ENCODE measurements around the gene CCDC188.

CCDC188 gene

GRCh38 chr22:20106849-20107237 lies 44.0 kb downstream of the CCDC188 start:
- Histone ChIP-seq H3K36me3 (ENCODE audit: control insufficient read depth, insufficient read depth, low read length) (peaks cover 94% of the 10 kb centered on the region), H3K27me3 (ENCODE audit: control insufficient read depth, insufficient read depth, low read length) (no peaks in the 10 kb centered on the region), H3K4me3 (ENCODE audit: low read depth, low read length) (no peak overlapping the region), H3K9ac (ENCODE audit: low read depth, low read length) (no peak overlapping the region), H3K9me3 (ENCODE audit: control insufficient read depth, insufficient read depth, low read length) (no peaks in the 10 kb centered on the region), H3K4me1 (ENCODE audit: control insufficient read depth, insufficient read depth, low read length) (no peaks in the 10 kb centered on the region), H3K27ac (ENCODE audit: low read depth, low read length) (no peak overlapping the region)

GRCh38 chr22:20106205-20106848 lies 44.5 kb downstream of the CCDC188 start:
- no peaks in the 10 kb centered on the region for H3K27me3 ChIP-seq (ENCODE audit: control insufficient read depth, insufficient read depth, low read length)
- H3K9ac ChIP-seq (ENCODE audit: low read depth, low read length): no peak overlapping the region
- no peak overlapping the region for H3K4me3 ChIP-seq (ENCODE audit: low read depth, low read length)
- no peaks in the 10 kb centered on the region for H3K9me3 ChIP-seq (ENCODE audit: control insufficient read depth, insufficient read depth, low read length)
- peaks cover 95% of the 10 kb centered on the region for H3K36me3 ChIP-seq (ENCODE audit: control insufficient read depth, insufficient read depth, low read length)
- H3K4me1 ChIP-seq (ENCODE audit: control insufficient read depth, insufficient read depth, low read length): no peaks in the 10 kb centered on the region
- no peak overlapping the region for H3K27ac ChIP-seq (ENCODE audit: low read depth, low read length)

GRCh38 chr22:20105456-20106204 lies 45.2 kb downstream of the CCDC188 start:
- Histone ChIP-seq H3K9ac (ENCODE audit: low read depth, low read length) (no peak overlapping the region), H3K36me3 (ENCODE audit: control insufficient read depth, insufficient read depth, low read length) (peaks cover 94% of the 10 kb centered on the region), H3K27ac (ENCODE audit: low read depth, low read length) (no peak overlapping the region), H3K4me3 (ENCODE audit: low read depth, low read length) (no peak overlapping the region), H3K4me1 (ENCODE audit: control insufficient read depth, insufficient read depth, low read length) (peaks cover 1% of the 10 kb centered on the region; the same call in 1 of the 2 replicates), H3K27me3 (ENCODE audit: control insufficient read depth, insufficient read depth, low read length) (no peaks in the 10 kb centered on the region), H3K9me3 (ENCODE audit: control insufficient read depth, insufficient read depth, low read length) (no peaks in the 10 kb centered on the region)

GRCh38 chr22:20102203-20102780 lies 48.6 kb downstream of the CCDC188 start:
- peaks cover 6% of the 10 kb centered on the region; the same call in 1 of the 2 replicates for H3K4me1 ChIP-seq (ENCODE audit: control insufficient read depth, insufficient read depth, low read length)
- no peaks in the 10 kb centered on the region for H3K9me3 ChIP-seq (ENCODE audit: control insufficient read depth, insufficient read depth, low read length)
- H3K4me3 ChIP-seq (ENCODE audit: low read depth, low read length): no peak overlapping the region
- no peaks in the 10 kb centered on the region for H3K27me3 ChIP-seq (ENCODE audit: control insufficient read depth, insufficient read depth, low read length)
- H3K27ac ChIP-seq (ENCODE audit: low read depth, low read length): no peak overlapping the region
- peaks cover 92% of the 10 kb centered on the region for H3K36me3 ChIP-seq (ENCODE audit: control insufficient read depth, insufficient read depth, low read length)
- no peak overlapping the region for H3K9ac ChIP-seq (ENCODE audit: low read depth, low read length)

GRCh38 chr22:20101638-20102037 lies 49.2 kb downstream of the CCDC188 start:
- Histone ChIP-seq H3K4me1 (ENCODE audit: control insufficient read depth, insufficient read depth, low read length) (peaks cover 6% of the 10 kb centered on the region; the same call in 1 of the 2 replicates), H3K9ac (ENCODE audit: low read depth, low read length) (no peak overlapping the region), H3K36me3 (ENCODE audit: control insufficient read depth, insufficient read depth, low read length) (peaks cover 92% of the 10 kb centered on the region), H3K4me3 (ENCODE audit: low read depth, low read length) (no peak overlapping the region), H3K9me3 (ENCODE audit: control insufficient read depth, insufficient read depth, low read length) (no peaks in the 10 kb centered on the region), H3K27ac (ENCODE audit: low read depth, low read length) (no peak overlapping the region), H3K27me3 (ENCODE audit: control insufficient read depth, insufficient read depth, low read length) (no peaks in the 10 kb centered on the region)

GRCh38 chr22:20099099-20099711 lies 51.6 kb downstream of the CCDC188 start:
- Histone ChIP-seq H3K9ac (ENCODE audit: low read depth, low read length) (no peak overlapping the region), H3K4me3 (ENCODE audit: low read depth, low read length) (no peak overlapping the region), H3K27me3 (ENCODE audit: control insufficient read depth, insufficient read depth, low read length) (no peaks in the 10 kb centered on the region), H3K4me1 (ENCODE audit: control insufficient read depth, insufficient read depth, low read length) (peaks cover 6% of the 10 kb centered on the region; the same call in 1 of the 2 replicates), H3K36me3 (ENCODE audit: control insufficient read depth, insufficient read depth, low read length) (peaks cover 93% of the 10 kb centered on the region), H3K9me3 (ENCODE audit: control insufficient read depth, insufficient read depth, low read length) (no peaks in the 10 kb centered on the region), H3K27ac (ENCODE audit: low read depth, low read length) (no peak overlapping the region)
